PC-9 (cell line): ENCODE measurements around the gene CCDC8.

Source experiments
- CTCF ChIP-seq: fragments of 200-600 bp; sonication (generic); conservative IDR thresholded peaks from 2 replicates; pipeline ENCODE4 v1.6.1; 2017; ENCODE audit warnings: mixed run types, antibody characterized with exemption, mild to moderate bottlenecking, moderate library complexity
- EZH2 ChIP-seq: fragments of 200-600 bp; sonication (generic); IDR thresholded peaks from 2 replicates; pipeline ENCODE4 v1.8.0; 2017; ENCODE audit warnings: antibody characterized with exemption, low read depth

GRCh38 chr19:46391296-46392251 is 21.8 kb downstream of the CCDC8 start:
- TF ChIP-seq CTCF, result no peak
- no peak for TF ChIP-seq EZH2
